SKM-1 treated with dmso at 0.1 percent for 144 hours (cell line): ENCODE data around the gene IFNA6.

Experiments
- DNase-seq: peaks from one replicate; lab custom pipeline; 2025; ENCODE audit not compliant: unreplicated experiment; lab: John Stamatoyannopoulos, UW

IFNA6 gene

GRCh38 chr9:21331676-21332402 lies 18.8 kb downstream of the IFNA6 start:
- DNase-seq, result no peak

- peak; percentile 46 for DNase-seq
These were observed 24.1 kb downstream of the IFNA6 start for GRCh38 chr9:21326526-21327139.

GRCh38 chr9:21324047-21324446 lies 26.6 kb downstream of the IFNA6 start:
- DNase-seq, result no peak

DNA sequence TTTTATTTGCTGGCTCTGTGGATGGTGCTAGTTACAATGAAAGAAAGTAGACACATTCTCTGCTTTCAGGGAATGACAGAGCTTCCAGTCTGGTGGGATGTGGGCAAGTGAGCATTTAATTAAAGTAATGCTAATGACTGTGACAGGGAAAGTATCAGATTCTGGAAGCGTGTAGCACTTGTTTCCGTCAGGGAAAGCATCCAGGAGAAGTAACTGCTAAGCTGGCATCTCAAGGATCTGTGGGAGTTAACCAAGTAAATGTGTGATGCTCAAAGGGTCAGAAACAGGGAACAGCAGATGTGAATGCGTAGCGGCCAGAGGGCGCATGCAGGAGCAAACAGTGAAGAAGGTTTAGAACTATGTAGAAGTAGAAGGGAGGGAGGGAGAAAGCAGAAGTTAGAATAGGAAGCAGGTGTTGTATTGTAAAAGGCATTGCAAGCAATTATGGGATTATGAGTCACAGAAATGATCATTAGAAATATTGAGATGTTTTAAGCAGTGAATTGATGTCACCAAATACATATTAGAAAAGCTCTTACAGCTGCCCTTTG lies 27.7 kb downstream of the IFNA6 start:
- peak; percentile 25 for DNase-seq

DNA sequence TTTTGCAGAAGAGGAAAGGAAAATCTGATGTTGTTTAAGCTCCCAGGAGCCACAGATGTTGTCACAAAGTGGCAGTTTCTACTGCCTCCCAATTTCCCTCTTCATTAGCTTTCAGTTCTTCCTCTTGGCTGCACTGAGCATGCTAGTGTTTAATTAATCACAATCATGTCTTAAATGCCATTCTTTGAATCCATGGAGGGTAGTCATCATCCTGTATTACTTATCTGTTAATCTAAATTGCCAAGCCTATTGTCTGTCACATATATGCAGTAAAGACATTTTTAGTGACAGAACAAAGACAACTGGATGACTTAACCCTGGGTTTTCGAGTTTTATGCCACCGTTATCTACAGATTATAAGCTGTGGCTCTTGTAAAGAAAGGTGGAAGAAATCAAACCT lies 30.2 kb downstream of the IFNA6 start:
- DNase-seq, result no peak

GRCh38 chr9:21317956-21318923 lies 32.4 kb downstream of the IFNA6 start:
- DNase-seq, result peak; percentile 31

DNA sequence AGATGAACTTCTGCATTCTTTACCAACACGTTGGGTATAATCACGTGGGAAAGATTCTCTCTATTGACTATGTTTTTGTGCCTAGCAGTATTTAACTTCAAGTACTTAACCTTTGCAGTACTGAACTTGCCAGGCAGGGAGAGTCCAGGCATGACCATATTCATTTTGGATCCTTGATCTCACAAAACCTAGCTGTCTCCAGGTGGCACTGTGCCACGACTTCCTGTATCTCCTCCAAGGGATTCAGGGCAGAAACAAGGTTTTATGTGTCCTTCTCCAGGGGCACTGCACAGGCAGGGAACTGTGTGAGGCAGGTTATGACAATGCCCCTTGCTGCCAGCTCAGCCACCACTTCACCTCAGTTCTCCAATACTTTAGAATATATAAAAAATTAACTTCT lies 33.8 kb downstream of the IFNA6 start:
- DNase-seq, result no peak

DNA sequence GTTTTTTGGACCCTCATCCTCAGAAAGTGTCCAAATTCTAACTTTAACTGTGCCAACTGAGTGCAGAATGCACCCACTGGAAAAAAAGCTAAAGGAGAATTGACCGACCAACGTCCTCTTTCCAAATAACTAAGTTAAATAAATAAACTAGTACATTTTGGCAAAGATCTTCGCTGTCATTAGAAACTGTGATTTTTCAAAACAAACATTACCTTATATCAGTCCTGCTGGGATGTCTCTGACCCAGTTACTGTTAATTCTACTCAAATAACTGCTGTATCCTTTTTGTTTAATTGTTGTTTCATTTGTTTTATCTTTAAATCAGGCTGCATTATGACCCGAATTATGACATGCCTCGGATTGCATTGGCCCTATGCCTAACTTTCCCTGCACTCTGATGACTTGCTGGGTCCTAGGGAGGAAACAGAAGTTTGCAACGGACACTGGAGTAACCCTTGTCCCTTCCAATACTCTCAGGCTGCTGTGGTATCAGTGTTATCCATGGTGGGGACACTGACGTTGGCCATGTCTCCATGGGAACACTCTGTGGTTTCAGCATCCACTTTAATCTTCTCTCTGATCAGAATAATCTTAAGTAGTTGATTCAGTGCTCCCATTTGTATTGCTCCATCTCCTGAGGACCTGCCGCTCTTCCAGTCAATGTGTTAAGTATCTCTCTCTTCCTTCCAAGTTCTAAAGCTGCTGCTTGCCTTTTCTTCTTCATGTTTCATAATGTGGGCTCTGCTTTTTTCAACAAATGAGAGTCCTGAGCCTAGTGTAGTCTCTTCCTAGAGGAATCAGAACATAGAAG lies 34.5 kb downstream of the IFNA6 start:
- DNase-seq, result no peak

DNA sequence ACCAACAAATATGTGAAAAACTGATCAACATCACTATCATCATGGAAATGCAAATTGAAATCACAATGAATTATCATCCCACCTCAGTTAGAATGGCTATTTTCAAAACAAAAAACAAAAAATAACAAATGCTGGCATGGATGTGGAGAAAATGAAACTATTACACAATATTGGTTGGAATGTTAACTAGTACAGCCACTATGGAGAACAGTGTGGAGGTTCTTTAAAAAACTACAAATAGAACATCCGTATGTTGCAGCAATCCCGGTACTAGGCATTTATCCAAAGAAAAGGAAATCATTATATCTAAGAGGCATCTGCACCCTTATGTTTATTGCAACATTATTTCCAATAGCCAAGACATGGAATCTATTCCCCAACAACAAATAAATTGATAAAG lies 36.5 kb downstream of the IFNA6 start:
- DNase-seq, result no peak

- DNase-seq, result no peak
These were observed 38.8 kb downstream of the IFNA6 start for GRCh38 chr9:21311889-21312288.

GRCh38 chr9:21305213-21305612 lies 45.5 kb downstream of the IFNA6 start, which contains the start of gene IFNA5:
Gene IFNA5 (minus strand): TSS chr9:21305313. CDS start chr9:21305256, 57 bp downstream.
- DNase-seq, result no peak
